GM12865 (cell line): Measurements from ENCODE around the gene GAK.

Source experiments
- DNase-seq: peaks from one replicate; pipeline ENCODE4 v3.0.0; 2010; ENCODE audit warnings: low read depth
- H3K4me3 ChIP-seq: 2 replicates; pipeline ENCODE4 v1.5.1; 2011; ENCODE audit warnings: mild to moderate bottlenecking, low read depth, low read length, control low read depth
- CTCF ChIP-seq: IDR thresholded peaks from 2 replicates; pipeline ENCODE4 v1.5.1; 2011; ENCODE audit warnings: low read length, control low read depth, low read depth, inconsistent platforms; ENCODE audit not compliant: insufficient read depth; ENCODE audit errors: missing control alignments

The GAK gene

GRCh38 chr4:848307-848691, 83.8 kb downstream of the GAK start:
- no peak for TF ChIP-seq CTCF
- H3K4me3 ChIP-seq: no peak overlapping the region

GRCh38 chr4:845836-846251, 86.3 kb downstream of the GAK start:
- no peak for DNase-seq
- no peak overlapping the region for H3K4me3 ChIP-seq
- no peak for TF ChIP-seq CTCF

More at GRCh38 chr4:848307-848691, 83.8 kb downstream of the GAK start:
- DNase-seq: no peak

- H3K4me3 ChIP-seq: no peak overlapping the region
- no peak for TF ChIP-seq CTCF
- DNase-seq: no peak
Measured at GRCh38 chr4:845233-845835, 86.8 kb downstream of the GAK start.

GRCh38 chr4:844752-845232, 87.3 kb downstream of the GAK start:
- TF ChIP-seq CTCF: no peak

GRCh38 chr4:839675-840443, 92.3 kb downstream of the GAK start:
- TF ChIP-seq CTCF: no peak
- DNase-seq: no peak
- H3K4me3 ChIP-seq: no peak overlapping the region

More at GRCh38 chr4:844752-845232, 87.3 kb downstream of the GAK start:
- H3K4me3 ChIP-seq: no peak overlapping the region
- no peak for DNase-seq

- no peak overlapping the region for H3K4me3 ChIP-seq
- TF ChIP-seq CTCF: no peak
- no peak for DNase-seq
Measured at GRCh38 chr4:837772-838171, 94.3 kb downstream of the GAK start.
